Activated CD4-positive, CD25-positive, alpha-beta regulatory T cell (primary cell): ENCODE measurements around the gene ADORA2A.

ENCODE experiments used
- DNase-seq, 4 experiments: peaks; one replicate each; lab custom pipeline; 2025; lab: John Stamatoyannopoulos, UW

The ADORA2A gene

GRCh38 chr22:24427500-24428164 lies at the start of gene ADORA2A:
ADORA2A (plus strand) TSS chr22:24427599; CDS start chr22:24433405, 5,806 bp downstream.
- peak; percentile 58 to 75 (median 72) for DNase-seq

DNA sequence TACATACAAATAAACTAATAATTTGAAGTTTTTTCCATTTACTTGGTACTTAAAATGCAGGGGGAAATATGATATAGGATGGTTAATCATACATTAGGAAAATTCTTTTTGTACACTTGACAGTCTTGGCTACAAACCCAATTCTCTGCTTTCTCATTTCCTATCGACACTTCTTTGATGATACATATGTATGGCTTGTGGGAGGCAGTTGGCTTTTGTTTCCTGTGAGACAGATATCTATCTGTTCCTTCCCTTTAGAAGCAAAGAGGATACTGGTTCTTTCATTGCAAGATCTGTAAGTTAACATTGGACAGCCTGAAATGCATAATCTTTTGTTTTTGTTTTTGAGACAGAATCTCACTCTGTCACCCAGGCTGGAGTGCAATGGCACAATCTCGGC lies 47.9 kb upstream of the ADORA2A start:
- no peak for DNase-seq

DNA sequence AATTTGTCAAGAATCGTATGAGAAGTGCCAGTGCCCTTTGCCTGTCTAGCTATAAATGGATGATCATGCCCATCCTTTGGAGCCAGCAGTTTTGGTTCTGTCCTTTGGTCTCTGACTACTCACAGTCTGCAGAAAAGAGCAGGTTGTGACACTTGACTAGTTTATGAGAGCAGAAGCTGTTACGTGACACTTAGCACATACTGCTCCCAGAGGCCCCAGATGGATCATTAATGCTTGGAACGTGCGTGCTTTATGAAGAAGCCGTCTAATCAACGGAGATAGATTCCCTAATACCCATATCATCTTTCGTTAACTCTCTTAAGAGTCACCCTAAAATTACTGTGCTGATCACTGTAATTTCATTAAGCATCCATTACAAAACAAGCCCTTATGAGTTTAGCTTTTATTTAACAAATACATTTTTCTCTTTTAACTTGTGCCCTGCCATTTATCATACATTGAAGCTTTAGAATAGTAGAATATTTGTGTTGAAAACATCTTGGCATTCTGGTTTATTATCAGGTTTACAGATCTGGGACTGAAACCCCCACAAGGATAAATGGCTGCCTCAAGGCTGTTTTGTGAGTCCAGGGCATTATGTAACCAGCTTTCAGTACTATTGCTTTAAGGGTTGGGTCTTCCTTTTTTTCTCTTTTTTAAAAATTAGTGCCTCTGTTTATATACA lies 47.0 kb upstream of the ADORA2A start:
- DNase-seq: no peak

DNA sequence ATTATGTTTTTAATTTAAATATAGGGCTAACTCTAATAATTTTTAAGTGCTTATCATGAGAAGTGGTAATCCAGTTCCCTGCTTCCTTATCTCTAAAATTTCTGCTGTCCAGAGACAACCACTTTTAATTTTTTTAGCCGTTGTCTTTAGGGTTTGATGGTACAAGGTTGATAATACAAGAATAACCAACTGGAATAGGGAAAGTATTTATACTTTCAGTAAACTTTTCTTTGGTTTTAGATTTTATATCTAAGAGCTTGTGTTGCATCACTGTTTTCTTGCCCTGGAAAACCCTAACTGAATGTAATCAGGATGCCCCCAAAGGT lies 46.5 kb upstream of the ADORA2A start:
- DNase-seq: no peak

- no peak for DNase-seq
Measured at GRCh38 chr22:24383061-24383460, 44.3 kb upstream of the ADORA2A start.

DNA sequence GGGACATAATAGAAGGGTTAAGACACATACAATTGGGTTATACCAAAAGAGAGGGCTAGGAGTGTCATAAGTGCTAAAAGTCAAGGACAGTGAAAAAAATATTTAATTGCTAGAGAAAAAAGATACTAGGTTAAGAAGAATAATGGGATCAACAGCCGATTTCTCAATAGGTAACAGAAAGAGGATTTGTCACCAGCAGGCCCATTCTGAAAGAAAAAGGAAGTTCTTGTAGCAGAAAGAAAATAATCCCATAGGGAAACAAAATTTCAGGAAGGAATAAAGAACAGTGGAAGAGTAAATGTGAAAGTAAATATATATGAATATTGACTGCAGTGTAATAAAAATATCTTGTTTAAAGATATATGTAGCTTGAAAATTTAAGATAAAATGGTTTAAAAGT lies 43.3 kb upstream of the ADORA2A start:
- no peak for DNase-seq

- DNase-seq: no peak
Measured at GRCh38 chr22:24386937-24387471, 40.4 kb upstream of the ADORA2A start.

DNA sequence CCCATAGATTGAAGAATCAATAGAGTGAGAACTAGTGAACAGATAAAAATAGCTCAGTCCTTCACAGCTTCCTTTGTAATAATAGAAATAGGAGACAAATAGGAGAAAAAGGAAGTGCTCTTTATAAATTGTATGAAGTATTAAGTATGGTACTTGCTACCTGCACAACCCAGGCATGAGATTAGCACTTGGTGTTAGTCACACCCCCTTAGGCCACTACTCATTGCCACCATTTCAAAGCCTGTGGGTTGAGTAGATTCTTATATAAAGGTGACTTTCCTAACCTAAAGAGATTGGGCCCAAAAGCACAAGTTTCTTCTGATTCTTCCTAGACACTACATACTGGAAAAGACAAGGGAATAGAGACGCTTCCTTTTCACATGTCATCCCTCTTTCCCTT lies 37.7 kb upstream of the ADORA2A start:
- no peak for DNase-seq

GRCh38 chr22:24390156-24390555 lies 37.2 kb upstream of the ADORA2A start:
- DNase-seq: no peak

DNA sequence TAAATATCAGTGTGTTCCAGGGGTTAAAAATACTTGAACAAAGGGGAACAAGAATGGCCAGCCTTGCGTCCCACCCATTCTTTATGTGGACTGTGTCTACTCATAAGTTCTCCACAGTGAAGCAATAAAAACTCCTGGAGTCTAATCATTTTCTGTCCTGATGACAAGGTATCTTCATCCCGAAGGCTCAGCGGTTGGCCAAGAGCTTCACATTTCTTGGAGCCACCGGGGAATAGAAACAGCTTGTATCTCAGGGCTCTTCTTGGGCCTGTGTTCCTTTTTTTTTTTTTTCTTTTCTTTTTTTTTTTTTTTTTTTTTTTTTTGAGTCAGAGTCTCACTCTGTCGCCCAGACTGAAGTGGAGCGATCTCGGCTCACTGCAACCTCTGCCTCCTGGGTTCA lies 36.8 kb upstream of the ADORA2A start:
- DNase-seq: no peak

DNA sequence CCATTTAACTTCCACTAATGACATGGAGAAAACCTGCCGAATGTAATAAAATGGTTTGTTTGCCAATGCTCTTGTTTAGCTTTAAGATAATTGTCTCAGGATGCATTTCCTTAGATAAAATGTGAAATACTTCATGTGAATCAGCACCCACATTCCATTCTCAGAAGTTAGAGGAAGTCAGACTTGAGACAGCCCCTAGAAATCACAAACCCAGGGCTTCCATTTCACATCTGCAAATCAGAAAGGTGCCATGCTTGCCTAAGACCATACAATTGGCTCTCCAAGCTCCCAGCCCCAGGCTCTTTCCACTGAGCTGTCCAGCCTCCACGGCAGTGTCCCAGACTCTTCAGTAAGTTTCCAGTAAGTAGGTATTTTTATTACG lies 35.6 kb upstream of the ADORA2A start:
- DNase-seq: no peak

DNA sequence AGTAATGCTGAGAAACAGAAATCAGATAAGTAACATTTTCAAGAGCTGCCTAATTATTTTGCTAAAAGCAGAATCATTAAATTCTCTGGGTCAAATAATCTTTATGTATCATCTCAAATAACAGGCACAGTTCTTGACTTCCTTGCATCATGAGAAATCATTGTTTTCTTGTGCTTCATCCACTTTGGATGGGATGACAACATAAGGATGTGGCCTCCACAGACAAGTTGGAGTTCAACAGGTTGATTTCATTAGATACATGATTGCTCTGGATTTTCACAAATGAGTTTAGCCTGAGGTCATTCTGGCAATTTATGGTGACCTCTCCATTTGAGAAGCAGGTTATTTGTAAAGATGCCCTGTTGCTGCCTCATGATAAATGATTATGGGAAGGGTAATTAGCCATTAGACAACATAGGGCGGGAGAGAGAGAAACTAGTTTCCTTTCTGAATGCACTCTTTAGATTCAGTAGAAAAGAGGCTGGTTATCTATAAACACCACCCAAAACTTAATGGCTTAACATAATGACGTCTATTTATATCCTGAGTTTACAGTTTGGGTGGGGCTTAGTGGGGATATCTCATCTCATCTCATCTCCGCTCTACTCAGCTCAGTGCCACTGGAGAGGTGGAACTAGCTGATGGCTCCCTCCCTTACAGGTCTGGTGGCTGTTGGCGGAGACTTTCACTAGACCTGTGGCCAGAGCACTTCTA lies 35.0 kb upstream of the ADORA2A start:
- DNase-seq: no peak

DNA sequence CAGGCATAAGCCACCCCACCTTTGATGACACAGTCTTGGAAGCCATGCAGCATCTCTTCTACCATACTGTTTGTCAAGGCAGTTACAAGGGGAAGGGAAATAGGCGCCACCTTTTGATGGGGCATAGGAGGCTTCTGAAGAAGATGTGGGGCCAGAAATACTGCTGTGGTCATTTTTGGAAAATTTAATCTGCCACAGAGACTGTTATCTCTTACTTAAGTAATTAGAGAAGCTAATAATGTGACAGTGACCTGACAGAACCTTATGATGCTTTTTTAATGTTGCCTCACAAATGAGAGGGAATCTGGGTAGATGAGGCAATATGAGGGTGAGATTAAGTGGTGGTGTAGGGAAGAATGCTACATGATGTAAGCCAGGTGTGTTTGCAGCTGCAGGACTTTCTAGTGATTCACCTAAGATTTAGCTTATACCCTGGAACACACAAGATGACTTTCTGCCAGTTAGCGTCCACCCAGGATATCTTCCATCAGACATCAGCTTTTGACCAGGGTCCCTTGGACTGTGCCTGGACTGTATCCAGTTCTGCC lies 34.3 kb upstream of the ADORA2A start:
- no peak for DNase-seq

- DNase-seq: no peak
Measured at GRCh38 chr22:24393848-24394247, 33.6 kb upstream of the ADORA2A start.

DNA sequence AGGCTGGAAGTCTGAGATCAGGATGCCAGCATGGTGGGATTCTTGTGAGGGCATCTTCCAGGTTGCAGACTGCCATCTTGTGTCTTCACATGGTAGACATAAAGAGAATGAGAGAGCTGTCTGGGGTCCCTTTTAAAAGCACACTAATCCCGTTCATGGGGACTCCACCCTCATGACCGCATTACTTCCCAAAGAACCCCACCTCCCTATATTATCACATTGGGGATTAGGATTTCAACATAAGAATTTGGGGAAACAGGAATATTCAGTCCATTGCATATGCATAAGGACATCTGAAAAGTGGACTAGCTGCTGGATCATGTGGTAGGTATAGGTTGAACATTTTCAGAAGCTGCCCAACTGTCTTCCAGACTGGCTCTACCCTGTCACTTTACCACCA lies 33.1 kb upstream of the ADORA2A start:
- no peak for DNase-seq

GRCh38 chr22:24398409-24398808 lies 29.0 kb upstream of the ADORA2A start:
- no peak for DNase-seq

DNA sequence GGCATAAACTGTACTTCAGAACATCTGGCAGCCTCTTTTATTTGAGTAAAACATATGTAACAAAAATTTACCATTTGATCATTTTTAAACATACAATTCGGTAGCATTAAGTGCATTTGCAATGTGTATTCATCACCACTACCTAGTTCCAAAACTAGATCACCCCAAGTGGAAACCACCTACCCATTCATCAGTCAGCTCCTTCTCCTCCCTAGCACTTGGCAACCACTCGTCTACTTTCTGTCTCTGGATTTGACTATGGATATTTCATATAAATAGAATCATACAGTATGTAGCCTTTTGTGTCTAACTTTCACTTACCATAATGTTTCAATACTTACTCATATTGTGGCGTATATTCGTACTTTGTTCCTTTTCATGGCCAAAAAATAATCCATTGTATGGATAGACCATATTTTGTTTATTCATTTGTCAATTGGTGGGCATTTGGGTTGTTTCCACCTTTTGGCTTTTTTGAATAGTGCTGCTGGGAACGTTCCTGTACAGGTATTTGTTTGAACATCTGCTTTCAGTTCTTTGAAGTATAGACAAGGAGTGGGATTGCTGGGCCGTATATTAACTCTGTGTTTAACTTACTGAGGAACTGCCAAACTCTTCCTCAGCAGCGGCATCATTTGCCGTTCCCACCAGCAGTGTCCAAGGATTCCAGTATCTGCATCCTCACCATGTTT lies 27.2 kb upstream of the ADORA2A start:
- no peak for DNase-seq

GRCh38 chr22:24400726-24401596 lies 26.4 kb upstream of the ADORA2A start:
- no peak for DNase-seq

DNA sequence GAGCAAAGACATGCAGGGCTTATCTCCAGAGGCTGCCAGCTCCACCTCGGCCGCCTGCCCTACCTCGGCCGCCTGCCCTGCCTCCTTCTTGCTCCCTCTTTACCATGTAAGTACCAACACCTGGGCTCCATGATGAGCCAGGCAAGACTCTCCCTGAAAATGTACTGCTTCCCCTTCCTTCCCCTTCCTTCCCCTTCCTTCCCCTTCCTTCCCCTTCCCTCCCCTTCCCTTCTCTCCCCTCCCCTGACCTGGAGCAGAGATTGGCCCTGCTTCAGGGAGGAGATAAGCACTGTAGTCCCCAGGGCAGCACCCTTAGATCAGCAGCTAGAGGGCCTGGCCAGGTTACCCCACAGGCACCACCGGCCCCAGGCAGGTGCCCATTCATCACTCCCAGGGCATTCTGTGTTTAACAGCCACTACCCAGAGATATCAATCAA lies 25.4 kb upstream of the ADORA2A start:
- no peak for DNase-seq

DNA sequence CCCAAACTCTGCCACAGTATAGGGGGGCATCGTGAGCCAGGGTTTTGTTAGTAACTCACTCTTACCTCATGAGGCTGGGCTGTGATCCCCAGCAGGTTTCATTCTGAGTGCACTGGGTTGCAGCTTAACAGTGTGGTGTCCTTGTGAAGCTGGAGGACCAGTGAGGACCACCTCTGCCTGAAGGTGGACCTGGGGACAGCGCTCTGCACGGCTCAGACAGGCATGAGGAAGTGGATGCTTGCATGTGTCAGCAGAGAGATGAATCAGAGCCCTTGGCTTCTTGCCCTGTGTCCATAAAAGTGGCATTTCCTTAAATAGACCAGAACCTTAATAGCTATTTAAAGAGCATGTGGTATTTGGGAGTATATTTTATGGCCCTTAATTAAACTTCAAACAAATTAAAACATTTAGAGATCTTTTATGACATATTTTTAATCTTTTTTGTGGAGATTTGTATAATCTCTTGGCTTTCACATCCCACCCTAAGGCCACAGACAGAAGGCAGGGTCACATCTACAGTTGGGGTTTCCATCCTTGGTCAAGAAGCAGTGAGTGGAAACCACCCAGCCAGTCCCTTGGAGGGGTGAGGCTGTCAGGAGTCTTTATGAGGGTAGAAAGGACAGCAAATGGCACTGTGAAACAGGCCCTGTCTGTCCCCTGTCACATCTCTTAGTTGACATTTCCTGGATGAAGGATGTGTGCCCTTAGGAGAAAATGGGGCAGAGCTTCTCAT lies 24.8 kb upstream of the ADORA2A start:
- no peak for DNase-seq
